GM19452 (cell line): ENCODE measurements around the gene YY1.

ENCODE experiments used
- ATAC-seq: cut with Tn5 transposase; IDR thresholded peaks from one replicate; pipeline ENCODE4 v1.9.1; 2021; ENCODE audit not compliant: unreplicated experiment

Gene YY1

GRCh38 chr14:100241279-100241678 lies 2.3 kb downstream of the YY1 start:
- ATAC-seq = no peak

GRCh38 chr14:100243020-100243419 lies 4.1 kb downstream of the YY1 start:
- ATAC-seq = no peak

GRCh38 chr14:100246809-100247428 lies 8.0 kb downstream of the YY1 start:
- ATAC-seq = no peak

GRCh38 chr14:100250732-100251465 lies 12.0 kb downstream of the YY1 start:
- no peak for ATAC-seq

- ATAC-seq = no peak
Measured at GRCh38 chr14:100252684-100253083, 13.7 kb downstream of the YY1 start.

GRCh38 chr14:100256339-100256895 lies 17.5 kb downstream of the YY1 start:
- peak; percentile 65 for ATAC-seq

GRCh38 chr14:100261621-100262020 lies 22.7 kb downstream of the YY1 start:
- no peak for ATAC-seq

GRCh38 chr14:100262545-100262944 lies 23.6 kb downstream of the YY1 start:
- no peak for ATAC-seq

- no peak for ATAC-seq
Measured at GRCh38 chr14:100263141-100263540, 24.2 kb downstream of the YY1 start.

GRCh38 chr14:100267990-100268389 lies 29.0 kb downstream of the YY1 start:
- no peak for ATAC-seq

GRCh38 chr14:100268591-100269207 lies 29.8 kb downstream of the YY1 start:
- ATAC-seq = no peak

- no peak for ATAC-seq
Measured at GRCh38 chr14:100271247-100271939, 32.4 kb downstream of the YY1 start.

- ATAC-seq = no peak
Measured at GRCh38 chr14:100274250-100274649, 35.3 kb downstream of the YY1 start.

- no peak for ATAC-seq
Measured at GRCh38 chr14:100275214-100275613, 36.3 kb downstream of the YY1 start.

GRCh38 chr14:100278702-100279101 lies 39.8 kb downstream of the YY1 start:
- no peak for ATAC-seq

- no peak for ATAC-seq
Measured at GRCh38 chr14:100279133-100279532, 40.2 kb downstream of the YY1 start.

GRCh38 chr14:100279563-100279962 lies 40.6 kb downstream of the YY1 start:
- ATAC-seq = no peak

- ATAC-seq = no peak
Measured at GRCh38 chr14:100281286-100282082, 42.5 kb downstream of the YY1 start.

- no peak for ATAC-seq
Measured at GRCh38 chr14:100282083-100282350, 43.1 kb downstream of the YY1 start.

- no peak for ATAC-seq
Measured at GRCh38 chr14:100282766-100283419, 43.9 kb downstream of the YY1 start.
